ENCODE data around the gene PTGES2. TPM values are rescaled to one million over a fixed set of nuclear protein-coding genes. Genes with fewer than 3 reads are reported as not detected.

The PTGES2 gene
- total and polyA plus RNA-seq, 2 of the 13 experiments (the other 11 are each of a cell fraction or from before 2014, with no cell fraction given), result 63.7 to 79.8 TPM

GRCh38 chr9:128151309-128152132, 24.0 kb upstream of the PTGES2 start:
- no peaks in the 10 kb centered on the region for H3K79me2 ChIP-seq (ENCODE audit: insufficient read depth, low read length)
- FAIRE-seq (no peak), DNase-seq (ENCODE audit: low spot score) (no peak), ATAC-seq (no peak)
- intact Hi-C loops (cut with micrococcal nuclease; ENCODE audit: unreplicated experiment), result no loop called here
- peaks cover 9 to 38% of the 10 kb centered on the region in 2 experiments; a peak in 4 of 5 replicates for H3K27me3 ChIP-seq (ENCODE audit: control insufficient read depth in 1 of 2, insufficient read depth in 2 of 2, low read length in 2 of 2)
- peak overlapping the region; percentile 71 for H3K4me2 ChIP-seq (ENCODE audit: low read depth, low read length)
- 62% methylated on average over 12 of the region's 18 CpGs for WGBS (ENCODE audit: low lambda C conversion rate)
- ChIA-PET POLR2A (interaction anchor here (1.3 to 2.3 kb wide), 4 partner anchors 8 to 85 kb away, joined by 3 to 36 read pairs (median 6); partner anchors contain the start of genes BBLN and NAIF1), CTCF (ENCODE audit: low intra/inter-chr PET ratio, low total read pairs) (interaction anchor here (0.8 kb wide), 1 partner anchor 34 kb away, joined by 3 read pairs; no protein-coding TSS in a partner anchor)
- no TSS peak for BruUV-seq (replicated peaks)
- no peaks in the 10 kb centered on the region for H3K36me3 ChIP-seq (replicated peaks in 1 of 2; ENCODE audit: control insufficient read depth in 1 of 2, insufficient read depth in 2 of 2, low read length in 2 of 2)
- in situ Hi-C loops (cut with HindIII; ENCODE audit: extremely low pct_ligation_motif_present, low pct_unique_long_range_greater_than_20kb), result no loop called here
- H3K27ac ChIP-seq (ENCODE audit: extremely low read length, insufficient read depth, low read length), result no peak overlapping the region
- no peaks in the 10 kb centered on the region for H4K20me1 ChIP-seq (ENCODE audit: insufficient read depth, low read length)
- TF ChIP-seq ETV5 (CRISPR knock-in tag; IDR thresholded peaks at IDR 0.05; ENCODE audit: borderline replicate concordance) (no peak), HNF4A (CRISPR knock-in tag; IDR thresholded peaks at IDR 0.05) (no peak), E2F5 (CRISPR knock-in tag; conservative IDR thresholded peaks at IDR 0.05) (no peak), CBFB (CRISPR knock-in tag; IDR thresholded peaks at IDR 0.05) (no peak), ZSCAN21 (CRISPR knock-in tag; IDR thresholded peaks at IDR 0.05; ENCODE audit: borderline replicate concordance) (no peak), MATR3 (CRISPR knock-in tag; IDR thresholded peaks at IDR 0.05) (no peak), ZNF816 (CRISPR knock-in tag; IDR thresholded peaks at IDR 0.05; ENCODE audit: borderline replicate concordance) (no peak), ZNF761 (CRISPR knock-in tag; conservative IDR thresholded peaks at IDR 0.05) (no peak), ZNF704 (CRISPR knock-in tag; IDR thresholded peaks at IDR 0.05; ENCODE audit: borderline replicate concordance) (no peak), ZEB1 (IDR thresholded peaks at IDR 0.05; ENCODE audit: insufficient replicate concordance, low read depth) (no peak)
- peak overlapping the region; percentile 26; the same call in 1 of the 2 replicates for H3K9ac ChIP-seq (ENCODE audit: insufficient read depth, low read depth, low read length)
- peak overlapping the region in 1 of 3 experiments; percentile 50; a peak in 1 of 6 replicates for H3K4me3 ChIP-seq (replicated peaks in 1 of 3; ENCODE audit: insufficient read depth in 1 of 3, low read depth in 2 of 3, low read length in 3 of 3)
- no peak overlapping the region for H2AFZ ChIP-seq (ENCODE audit: low read length)
- no peaks in the 10 kb centered on the region for H3K9me3 ChIP-seq (ENCODE audit: low read length)
- H3K4me1 ChIP-seq (ENCODE audit: insufficient read depth, low read length), result peaks cover 62% of the 10 kb centered on the region
